Breast epithelium (tissue), 4 donors: ENCODE data around the gene PDCD7. TPM values are rescaled to one million over a fixed set of nuclear protein-coding genes. Genes with fewer than 3 reads are reported as not detected.

Source experiments
- DNase-seq, 2 donors: peaks; one replicate each; pipeline ENCODE4 v3.0.0-alpha.2; 2019; ENCODE audit warnings: low spot score in 2 of 2
- H3K27ac ChIP-seq, 2 donors: fragments of 200-600 bp; sonication (generic) in 1 of 2; one replicate each; pipeline ENCODE4 v1.5.1; 2016 to 2019; ENCODE audit warnings: mild to moderate bottlenecking in 1 of 2
- H3K27me3 ChIP-seq, 2 donors: fragments of 200-600 bp; sonication (generic) in 1 of 2; one replicate each; pipeline versions ENCODE4 v1.5.1 to v1.6.0; 2017 to 2019; ENCODE audit warnings: control low read depth in 1 of 2, mild to moderate bottlenecking in 1 of 2
- H3K36me3 ChIP-seq: fragments of 200-600 bp; one replicate; pipeline ENCODE4 v1.5.1; 2019
- H3K4me1 ChIP-seq, 2 donors: fragments of 200-600 bp; sonication (generic); one replicate each; pipeline ENCODE4 v1.5.1; 2016 to 2019; ENCODE audit warnings: control low read depth in 1 of 2
- H3K4me3 ChIP-seq, 3 donors: fragments of 200-600 bp; sonication (generic); 1 replicate in 2 of 3; 2 replicates in 1 of 3; pipeline ENCODE4 v1.5.1; 2016 to 2019; ENCODE audit warnings: mild to moderate bottlenecking in 3 of 3, moderate library complexity in 2 of 3
- H3K9me3 ChIP-seq, 2 donors: fragments of 200-600 bp; sonication (generic) in 1 of 2; one replicate each; pipeline ENCODE4 v1.5.1; 2016 to 2019; ENCODE audit warnings: control low read depth in 1 of 2
- CTCF ChIP-seq, 3 donors: fragments of 450-650 bp; IDR thresholded peaks; one replicate each; pipeline ENCODE4 v1.5.1; 2016 to 2017; ENCODE audit warnings: antibody characterized with exemption in 3 of 3, mild to moderate bottlenecking in 3 of 3, moderate library complexity in 3 of 3
- POLR2A ChIP-seq: fragments of 450-650 bp; IDR thresholded peaks from one replicate; pipeline ENCODE4 v1.6.1; 2016; ENCODE audit warnings: antibody characterized with exemption, mild to moderate bottlenecking, moderate library complexity
- POLR2AphosphoS5 ChIP-seq, 3 donors: sonication (generic); formaldehyde crosslinking; IDR thresholded peaks; one replicate each; pipeline ENCODE4 v1.6.1; 2017; ENCODE audit warnings: antibody characterized with exemption in 3 of 3
- intact Hi-C: fragments of 100-400 bp; cut with DNase I; formaldehyde crosslinking; loops from one replicate; pipeline ENCODE4 v1.15.1; 2023; ENCODE audit warnings: low total_unique reads
- total RNA-seq, 3 donors: library from RNA; depleted of rRNA; stranded (reverse); fragments of >200 nt; gene quantifications; one replicate each; pipeline ENCODE4 v1.1.0, GENCODE V29; 2016

Gene PDCD7
- total RNA-seq, 3 donors from 2014 or later = 21.6 to 26.7 (median 24.4) TPM

GRCh38 chr15:65072617-65073016 is 61.0 kb downstream of the PDCD7 start:
- Histone ChIP-seq H3K36me3 (no peaks in the 10 kb centered on the region), H3K4me3 (no peak overlapping the region), H3K27ac (peak overlapping the region in 1 of 2 donors; percentile 25), H3K27me3 (peaks cover 0 to 11% of the 10 kb centered on the region in 2 donors), H3K4me1 (no peaks in the 10 kb centered on the region), H3K9me3 (no peaks in the 10 kb centered on the region)
- intact Hi-C loops = no loop called here
- no peak for TF ChIP-seq POLR2A
- TF ChIP-seq POLR2AphosphoS5 (IDR thresholded peaks at IDR 0.05) = no peak
- TF ChIP-seq CTCF (IDR thresholded peaks at IDR 0.05) = no peak
- DNase-seq = no peak

GRCh38 chr15:65072027-65072426 is 61.6 kb downstream of the PDCD7 start:
- Histone ChIP-seq H3K4me3 (no peak overlapping the region), H3K36me3 (no peaks in the 10 kb centered on the region), H3K27ac (peak overlapping the region; percentile 36 to 96), H3K27me3 (peaks cover 0 to 5% of the 10 kb centered on the region in 2 donors), H3K9me3 (no peaks in the 10 kb centered on the region), H3K4me1 (no peaks in the 10 kb centered on the region)
- no peak for DNase-seq
- intact Hi-C loops = no loop called here
- TF ChIP-seq POLR2AphosphoS5 (IDR thresholded peaks at IDR 0.05) (no peak), POLR2A (no peak), CTCF (IDR thresholded peaks at IDR 0.05) (no peak)

- Histone ChIP-seq H3K4me3 (no peak overlapping the region), H3K36me3 (no peaks in the 10 kb centered on the region), H3K27me3 (no peaks in the 10 kb centered on the region), H3K4me1 (no peaks in the 10 kb centered on the region), H3K27ac (peak overlapping the region; percentile 57 to 96), H3K9me3 (no peaks in the 10 kb centered on the region)
- no peak for DNase-seq
- intact Hi-C loops = no loop called here
- no peak for TF ChIP-seq CTCF (IDR thresholded peaks at IDR 0.05)
- no peak for TF ChIP-seq POLR2AphosphoS5 (IDR thresholded peaks at IDR 0.05)
- no peak for TF ChIP-seq POLR2A
Observed at GRCh38 chr15:65071381-65071811, 62.2 kb downstream of the PDCD7 start.

GRCh38 chr15:65069779-65070546 is 63.6 kb downstream of the PDCD7 start:
- intact Hi-C loops = no loop called here
- Histone ChIP-seq H3K27ac (peak overlapping the region; percentile 25 to 96), H3K4me1 (no peaks in the 10 kb centered on the region), H3K9me3 (no peaks in the 10 kb centered on the region), H3K4me3 (no peak overlapping the region), H3K27me3 (no peaks in the 10 kb centered on the region), H3K36me3 (no peaks in the 10 kb centered on the region)
- TF ChIP-seq CTCF (IDR thresholded peaks at IDR 0.05) (no peak), POLR2A (no peak), POLR2AphosphoS5 (IDR thresholded peaks at IDR 0.05) (no peak)
- DNase-seq = no peak

GRCh38 chr15:65069179-65069578 is 64.4 kb downstream of the PDCD7 start:
- H3K4me1 ChIP-seq = no peaks in the 10 kb centered on the region
- TF ChIP-seq POLR2AphosphoS5 (IDR thresholded peaks at IDR 0.05) (no peak), CTCF (IDR thresholded peaks at IDR 0.05) (no peak), POLR2A (no peak)
- DNase-seq = no peak
- intact Hi-C loops = no loop called here
- H3K4me3 ChIP-seq = no peak overlapping the region
- H3K9me3 ChIP-seq = no peaks in the 10 kb centered on the region
- H3K27me3 ChIP-seq = no peaks in the 10 kb centered on the region
- no peaks in the 10 kb centered on the region for H3K36me3 ChIP-seq
- H3K27ac ChIP-seq = peak overlapping the region; percentile 76 to 96
